Myocyte (in vitro differentiated cells): ENCODE data around the gene EEA1. TPM values are rescaled to one million over a fixed set of nuclear protein-coding genes. Genes with fewer than 3 reads are reported as not detected.
A peak's percentile ranks its signal among the peaks of the same experiment; 100 is the strongest.
"Not testable (repeated sequence)": the region's sequence is repeated elsewhere in the genome, so short reads cannot be mapped to it uniquely, and the experiment has no call there.

Experiments used
- DNase-seq: peaks from one replicate; pipeline ENCODE4 v3.0.0-alpha.2; 2012; ENCODE audit warnings: low read depth
- polyA plus RNA-seq: library from polyadenylated mRNA; unstranded; fragments of >200 nt; gene quantifications from one replicate; pipeline ENCODE4 v1.2.1, GENCODE V29; 2012; ENCODE audit warnings: missing spikeins
- total RNA-seq: library from RNA; depleted of rRNA; stranded (reverse); fragments of >200 nt; gene quantifications from 2 replicates; pipeline ENCODE4 v1.2.3, GENCODE V29; 2014

EEA1 gene
- 24.9 and 25.5 TPM in 2 replicates for total RNA-seq
- 5.2 TPM for polyA plus RNA-seq

DNA sequence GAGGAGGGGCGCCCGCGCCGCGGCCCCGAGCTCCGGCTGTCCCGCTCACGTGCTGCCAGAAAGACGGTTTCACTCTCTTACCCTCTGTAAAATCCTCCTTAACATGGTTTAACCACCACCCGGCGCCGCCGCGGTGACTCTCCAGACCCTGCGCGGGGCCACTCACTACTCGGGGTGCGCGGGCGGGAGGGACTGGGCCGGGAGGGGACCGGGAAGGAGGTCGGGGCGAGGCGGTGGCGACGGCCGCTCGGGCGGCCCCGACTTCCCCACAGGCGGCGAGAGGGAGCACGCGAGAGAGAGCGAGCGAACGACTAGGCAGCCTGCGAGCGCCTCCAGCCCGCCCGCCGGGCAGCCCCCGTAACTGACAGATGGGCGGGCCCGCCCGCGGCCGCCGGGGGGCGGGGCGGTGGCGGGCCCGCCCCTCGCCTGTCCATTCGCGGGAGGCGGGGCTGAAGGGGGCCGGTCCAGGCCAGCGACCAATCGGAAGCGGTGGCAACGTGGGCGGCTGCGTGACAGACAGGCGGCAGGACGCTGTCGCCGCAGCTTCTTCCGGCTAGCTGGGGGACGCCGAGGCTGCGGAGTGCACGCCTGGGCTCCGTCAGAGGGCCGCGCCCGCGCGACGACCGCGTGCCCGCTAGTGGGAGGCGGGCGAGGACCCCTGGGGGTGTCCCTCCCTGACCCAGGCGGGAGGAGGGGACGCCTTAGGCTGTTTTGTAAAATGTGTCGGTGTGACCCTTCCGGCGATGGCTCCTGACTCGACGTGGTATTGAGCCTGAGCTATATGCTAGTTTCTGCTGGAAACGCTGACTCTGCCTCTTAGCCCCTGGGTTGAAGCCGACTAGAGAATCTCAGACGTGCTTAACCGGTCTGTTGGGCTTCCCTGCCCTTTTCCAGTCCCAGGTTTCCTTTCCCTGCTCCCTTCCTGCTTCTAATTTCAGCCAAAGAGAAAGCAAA is at the start of gene EEA1:
Gene EEA1, minus strand, starts transcription at position 334 of the 954 bp plus-strand sequence. Its CDS starts 229 bp downstream, at position 105.
- DNase-seq: peak; percentile 97

DNA sequence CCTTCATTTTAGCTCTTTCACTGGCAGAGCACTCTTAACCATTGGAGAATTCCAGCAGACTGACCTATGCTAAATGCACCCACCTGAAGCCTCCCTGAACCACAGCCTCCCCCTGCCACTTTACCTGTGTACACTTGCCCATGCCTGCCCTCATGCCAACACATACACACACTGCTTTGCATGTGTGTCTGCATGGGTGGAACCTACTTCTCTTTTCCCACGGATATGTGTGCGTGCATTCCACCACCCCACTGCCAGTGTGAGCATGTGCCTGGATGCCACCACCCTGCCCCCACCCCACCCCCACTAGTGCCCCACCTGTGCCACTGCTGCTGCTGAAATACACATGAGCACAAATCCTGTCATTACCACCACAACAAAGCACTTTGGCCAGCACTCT is 49.5 kb upstream of the EEA1 start:
- DNase-seq: no peak

DNA sequence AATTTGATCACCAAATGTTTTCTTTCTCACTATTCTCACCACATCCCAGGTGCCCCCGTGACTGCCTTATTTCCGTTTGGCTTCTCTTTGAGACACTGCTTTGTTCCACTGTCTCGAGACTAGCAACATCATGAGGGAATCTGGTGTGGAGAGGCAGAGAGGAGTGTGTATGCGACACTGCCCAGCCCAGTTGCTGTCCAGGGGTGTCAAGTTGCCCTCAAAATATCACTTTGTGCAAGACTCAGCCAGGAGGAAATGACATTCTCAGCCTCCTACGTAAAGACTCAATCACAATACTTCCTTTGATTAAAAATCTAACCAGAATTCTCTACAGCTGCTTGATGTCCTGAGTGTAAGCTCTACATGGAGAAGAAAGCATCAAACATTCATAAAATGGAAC is 48.2 kb upstream of the EEA1 start:
- DNase-seq: peak; percentile 33

DNA sequence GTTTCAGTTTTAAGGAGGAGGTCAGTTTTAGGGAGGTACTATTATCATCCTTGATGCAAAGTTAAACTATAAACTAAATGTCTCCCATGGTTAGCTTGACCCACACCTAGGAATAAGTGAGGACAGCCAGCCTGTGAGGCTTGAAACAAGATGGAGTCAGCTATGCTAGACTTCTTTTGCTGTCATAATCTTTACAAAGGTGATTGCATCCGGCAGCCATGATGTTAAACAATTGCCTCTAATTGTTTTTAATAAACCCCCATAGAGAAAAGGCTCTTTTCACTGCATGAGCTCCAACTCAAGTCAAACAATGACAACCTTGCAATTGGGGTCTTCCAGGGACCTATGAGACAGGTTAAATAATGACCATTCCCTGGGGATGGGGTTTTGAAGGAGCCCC is 45.7 kb upstream of the EEA1 start:
- DNase-seq: no peak

DNA sequence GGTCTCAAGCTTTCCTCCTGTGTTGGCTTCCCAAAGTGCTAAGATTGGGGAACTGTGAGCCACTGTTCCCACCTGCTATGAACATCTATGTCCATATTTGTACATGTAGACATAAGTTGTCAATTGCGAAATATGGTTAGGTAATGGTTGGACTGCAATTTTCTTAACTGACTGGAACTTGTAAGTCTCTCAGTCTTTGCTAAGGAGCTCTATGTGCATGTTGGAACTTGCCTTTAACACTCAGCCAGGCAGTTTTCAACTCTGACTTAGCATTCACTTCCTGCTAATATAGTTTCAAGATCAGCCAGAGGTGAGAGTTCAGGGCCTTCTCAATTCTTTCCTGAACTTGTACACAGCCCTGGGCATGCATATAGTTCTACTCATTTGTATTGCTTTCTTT is 44.5 kb upstream of the EEA1 start:
- DNase-seq: no peak

DNA sequence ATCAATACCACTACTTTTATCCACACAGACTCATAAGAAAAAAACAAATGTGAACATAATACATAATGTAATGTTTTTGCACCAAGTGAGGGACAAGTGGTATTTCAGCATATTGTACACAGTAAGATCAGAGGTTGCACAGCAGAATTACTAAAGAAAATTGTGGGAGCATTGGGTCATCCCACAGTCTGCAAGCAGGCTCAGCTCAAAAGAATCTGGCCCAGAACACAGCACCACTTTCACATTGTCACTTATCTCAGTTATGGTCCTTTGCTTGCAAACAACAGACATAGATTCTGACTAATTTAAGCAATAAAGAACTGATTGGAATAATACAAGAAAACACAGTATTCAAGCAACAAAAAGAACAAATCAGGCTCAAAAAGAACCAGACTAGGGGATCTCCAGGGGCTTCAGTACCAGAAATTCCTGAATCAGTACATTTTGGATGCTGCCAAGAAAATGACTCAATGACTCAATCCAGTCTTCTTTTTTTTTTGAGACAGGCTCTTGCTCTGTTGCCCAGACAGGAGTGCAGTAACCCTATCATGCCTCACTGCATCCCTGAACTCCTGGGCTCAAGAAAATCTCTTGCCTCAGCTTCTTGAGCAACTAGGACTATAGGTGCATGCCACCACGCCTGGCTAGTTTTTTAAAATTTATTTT is 42.9 kb upstream of the EEA1 start:
- DNase-seq: peak; percentile 13

DNA sequence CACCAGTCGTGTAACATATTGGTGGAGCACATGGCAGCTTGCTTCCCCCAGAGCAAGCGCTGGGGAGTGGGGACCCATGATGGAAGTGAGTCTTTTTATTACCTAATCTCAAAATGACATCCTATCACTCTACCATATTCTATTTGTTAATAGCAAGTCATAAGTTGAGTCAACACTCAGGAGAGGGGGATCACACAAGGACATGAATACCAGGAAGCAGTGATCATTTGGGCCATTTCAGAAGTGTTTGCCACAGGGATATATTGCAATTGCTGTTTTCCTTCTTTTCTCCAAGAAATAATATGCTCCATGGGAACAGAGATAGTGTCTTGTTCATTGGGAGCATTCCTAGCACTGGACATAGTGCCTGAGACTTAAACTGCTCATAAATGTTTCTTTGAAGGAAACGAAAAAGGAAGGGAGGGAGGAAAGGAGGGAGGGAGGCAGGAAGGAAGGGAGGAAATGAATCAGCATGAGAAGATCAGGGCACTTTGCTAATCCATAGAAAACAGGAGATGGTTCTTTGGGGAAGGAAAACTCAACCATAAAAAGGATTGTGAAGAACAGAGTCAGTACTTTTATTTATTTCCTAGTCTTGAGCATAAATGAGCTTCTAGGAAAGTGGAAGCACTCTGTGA is 39.2 kb upstream of the EEA1 start:
- DNase-seq: no peak

DNA sequence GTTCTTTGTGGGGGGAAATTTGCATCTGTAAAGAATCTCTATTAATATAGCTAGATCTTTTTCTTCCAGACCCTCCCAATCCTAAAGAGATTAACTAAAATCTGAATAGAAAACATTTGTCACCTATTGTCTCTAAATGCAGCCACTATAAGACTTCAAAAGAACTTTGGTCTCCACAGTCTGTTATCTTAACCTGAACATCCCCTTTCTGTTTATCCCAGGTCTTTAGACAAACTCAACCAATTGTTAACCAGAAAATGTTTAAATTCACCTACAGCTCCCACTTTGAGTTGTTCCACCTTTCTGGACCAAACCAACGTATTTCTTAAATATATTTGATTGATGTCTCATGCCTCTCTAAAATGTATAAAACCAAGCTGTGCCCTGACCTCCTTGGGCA is 35.3 kb upstream of the EEA1 start:
- DNase-seq: not testable (repeated sequence)

DNA sequence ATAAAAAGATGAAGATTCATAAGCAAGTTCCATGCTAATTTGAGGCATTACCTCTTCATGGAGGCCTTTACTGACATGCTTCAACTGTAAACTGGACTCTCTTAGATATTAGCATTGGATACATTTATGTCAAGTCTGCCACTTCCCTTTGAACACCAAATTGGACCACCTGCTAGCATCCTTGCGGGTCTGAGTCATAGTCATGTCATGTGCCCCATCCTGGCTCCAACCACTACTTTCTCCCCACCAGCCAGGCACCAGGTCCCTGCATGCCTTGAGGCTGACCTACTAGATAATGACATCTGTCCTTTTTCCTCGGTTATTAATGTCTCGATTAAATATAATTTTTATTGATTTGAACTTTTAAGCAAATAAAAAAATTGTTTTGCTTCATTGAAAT is 32.9 kb upstream of the EEA1 start:
- peak; percentile 67 for DNase-seq

DNA sequence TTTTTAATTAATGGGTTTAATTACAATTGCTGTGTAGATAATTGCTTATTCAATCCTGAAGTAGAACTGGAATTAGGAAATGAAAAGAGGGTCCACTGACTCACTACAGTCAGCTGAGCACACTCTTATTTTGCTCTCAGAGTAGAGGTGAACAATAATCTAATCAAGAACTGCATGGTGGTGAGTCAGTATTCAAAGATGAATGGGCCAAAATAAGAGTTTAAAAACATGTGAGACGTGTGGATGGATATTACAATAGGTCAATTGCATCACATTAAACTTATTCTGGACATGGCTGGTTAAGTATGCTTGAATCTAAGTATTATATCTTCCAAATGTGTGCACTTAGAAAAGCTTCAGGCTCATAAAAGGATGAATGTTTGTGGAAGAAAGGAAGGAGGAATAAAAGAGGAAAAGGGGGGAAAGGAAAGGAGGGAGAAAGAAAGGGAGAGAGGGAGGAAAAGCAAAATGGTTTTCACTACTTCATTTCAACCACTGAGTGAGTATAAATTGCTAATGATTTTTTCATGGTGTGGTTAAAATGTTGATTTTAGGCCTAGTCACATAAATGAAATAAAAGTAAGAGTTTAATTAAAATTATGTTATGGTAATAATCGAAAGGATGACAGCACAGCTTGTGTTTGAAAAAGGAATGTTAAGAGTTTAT is 27.0 kb upstream of the EEA1 start:
- no peak for DNase-seq

DNA sequence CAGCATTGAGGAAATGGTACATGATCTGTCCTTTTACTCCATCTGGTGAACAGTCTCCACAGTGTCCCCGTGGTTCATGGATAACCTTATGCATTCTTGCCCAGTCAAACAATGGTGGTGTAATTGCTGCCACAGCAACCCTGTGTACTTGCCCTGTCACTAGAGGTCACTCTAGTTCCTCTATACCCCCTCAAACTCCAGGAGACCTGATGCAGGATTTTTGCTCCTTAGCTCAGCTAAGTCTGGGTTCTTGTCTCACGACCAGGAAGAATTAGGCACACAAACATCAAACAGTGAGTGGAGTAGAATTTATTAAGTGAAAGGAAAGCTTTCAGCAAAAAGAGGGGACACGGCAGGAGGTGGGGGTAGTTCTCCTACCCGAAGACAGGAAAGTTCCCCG is 24.7 kb upstream of the EEA1 start:
- DNase-seq: no peak

DNA sequence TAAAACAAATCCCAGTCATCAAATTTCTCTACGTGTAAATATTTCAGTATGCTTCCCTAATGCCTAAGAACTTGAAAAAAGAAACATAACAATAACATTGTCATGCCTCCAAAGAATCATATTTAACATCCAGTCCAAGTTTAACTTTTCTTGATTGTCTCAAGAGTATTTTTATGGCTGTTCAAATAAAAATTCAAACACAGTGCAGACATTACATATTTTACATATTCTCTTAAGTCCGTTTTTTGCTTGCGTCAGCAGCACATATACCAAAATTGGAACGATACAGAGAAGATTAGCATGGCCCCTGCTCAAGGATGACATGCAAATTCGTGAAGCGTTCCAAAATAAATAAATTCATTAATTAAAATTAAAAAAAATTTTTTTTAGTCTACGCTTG is 23.3 kb upstream of the EEA1 start:
- DNase-seq: no peak

DNA sequence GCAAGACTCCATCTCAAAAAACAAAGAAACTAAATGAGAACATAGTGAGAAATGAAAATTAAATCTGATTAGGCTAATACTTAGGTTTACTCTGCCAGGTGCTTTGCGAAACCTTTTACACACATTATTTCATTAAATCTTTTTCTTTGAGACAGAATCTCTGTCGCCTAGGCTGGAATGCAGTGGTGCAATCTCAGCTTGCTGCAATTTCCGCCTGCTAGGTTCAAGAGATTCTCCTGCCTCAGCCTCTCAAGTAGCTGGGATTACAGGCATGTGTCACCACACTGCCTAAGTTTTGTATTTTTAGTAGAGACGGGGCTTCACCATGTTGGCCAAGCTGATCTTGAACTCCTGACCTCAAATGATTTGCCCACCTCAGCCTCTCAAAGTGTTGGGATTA is 21.9 kb upstream of the EEA1 start:
- DNase-seq: no peak

DNA sequence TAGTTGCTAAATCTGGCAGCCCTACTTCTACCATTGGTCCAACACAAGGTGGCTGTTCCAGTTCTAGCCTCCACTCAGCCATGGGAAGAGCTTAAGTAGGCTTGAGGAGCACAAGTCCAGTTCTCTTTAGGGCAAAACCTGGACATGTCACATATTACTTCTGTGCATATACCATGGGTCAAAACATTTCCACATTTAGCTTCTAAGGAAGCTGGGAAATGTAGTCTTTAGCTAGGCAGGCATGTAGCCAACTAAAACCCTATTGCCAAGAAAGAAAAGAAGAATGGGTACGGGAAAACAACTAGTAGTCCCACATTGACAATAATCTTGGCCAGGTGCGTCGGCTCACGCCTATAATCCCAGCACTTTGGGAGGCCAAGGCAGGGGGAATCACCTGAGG is 20.9 kb upstream of the EEA1 start:
- DNase-seq: no peak

DNA sequence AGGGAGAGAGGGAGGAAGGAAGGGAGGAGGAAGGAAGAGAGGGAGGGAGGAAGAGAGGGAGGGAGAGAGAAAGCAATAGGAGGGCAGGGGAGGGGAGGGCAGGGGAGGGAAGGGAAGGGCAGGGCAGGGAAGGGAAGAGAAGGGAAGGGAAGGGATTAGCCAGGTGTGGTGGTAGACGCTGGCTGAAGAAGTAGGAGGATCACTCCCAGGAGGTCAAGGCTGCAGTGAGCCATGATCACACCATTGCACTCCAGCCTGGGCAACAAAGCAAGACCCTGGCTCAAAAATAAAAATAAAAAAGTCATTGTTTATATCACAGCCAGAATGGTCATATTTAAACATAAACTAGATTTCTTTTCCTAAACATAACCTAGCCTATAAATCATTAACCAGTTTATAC is 20.4 kb upstream of the EEA1 start:
- DNase-seq: no peak

DNA sequence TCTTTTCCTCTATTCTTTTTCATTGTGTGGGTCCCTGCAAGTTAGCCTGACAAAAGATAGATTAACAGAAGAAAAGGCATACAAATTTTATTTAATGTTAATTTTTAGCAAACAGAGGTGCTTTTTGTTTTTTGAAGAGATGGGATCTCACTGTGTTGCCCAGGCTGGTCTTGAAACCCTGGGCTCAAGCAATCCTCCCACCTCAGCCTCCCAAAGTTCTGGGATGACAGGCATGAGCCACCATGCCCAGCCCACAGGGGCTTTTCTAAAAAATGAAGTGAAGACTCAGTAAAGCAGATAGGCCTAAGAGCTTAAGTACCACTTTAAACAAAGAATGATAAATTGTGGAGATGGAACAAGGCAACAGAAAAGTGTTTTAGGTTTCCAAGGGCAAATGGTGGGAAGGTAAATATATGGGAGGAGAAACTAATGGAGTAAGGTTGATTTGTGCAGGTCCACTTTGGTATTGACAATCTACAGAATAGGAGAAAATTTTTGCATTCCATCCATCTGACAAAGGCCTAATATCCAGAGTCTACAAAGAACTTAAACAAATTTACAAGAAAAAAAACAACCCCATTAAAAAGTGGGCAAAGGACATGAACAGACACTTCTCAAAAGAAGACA is 18.6 kb upstream of the EEA1 start:
- DNase-seq: no peak

DNA sequence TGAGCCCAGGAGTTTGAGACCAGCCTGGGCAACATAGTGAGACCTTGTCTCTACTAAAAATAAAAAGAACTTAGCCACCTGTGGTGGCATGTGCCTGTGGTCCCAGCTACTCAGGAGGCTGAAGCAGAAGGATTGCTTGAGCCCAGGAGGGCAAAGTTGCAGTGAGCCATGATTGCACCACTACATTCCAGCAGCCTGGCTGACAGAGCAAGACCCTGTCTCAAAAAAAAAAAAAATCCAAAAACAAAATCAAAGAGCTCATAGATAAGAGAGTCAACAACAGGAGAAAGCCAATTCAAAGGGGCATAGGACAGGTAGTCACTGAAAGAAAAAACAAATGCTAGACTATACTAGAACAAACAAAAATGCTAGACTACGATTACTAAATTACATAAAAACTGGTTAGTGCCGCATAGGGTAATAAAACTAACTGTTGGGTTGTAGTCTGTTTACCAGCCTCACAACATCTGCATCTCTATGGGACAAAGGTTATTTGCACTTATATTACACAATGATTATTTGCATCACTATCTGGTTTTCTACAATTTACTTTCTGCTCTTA is 16.6 kb upstream of the EEA1 start:
- no peak for DNase-seq

DNA sequence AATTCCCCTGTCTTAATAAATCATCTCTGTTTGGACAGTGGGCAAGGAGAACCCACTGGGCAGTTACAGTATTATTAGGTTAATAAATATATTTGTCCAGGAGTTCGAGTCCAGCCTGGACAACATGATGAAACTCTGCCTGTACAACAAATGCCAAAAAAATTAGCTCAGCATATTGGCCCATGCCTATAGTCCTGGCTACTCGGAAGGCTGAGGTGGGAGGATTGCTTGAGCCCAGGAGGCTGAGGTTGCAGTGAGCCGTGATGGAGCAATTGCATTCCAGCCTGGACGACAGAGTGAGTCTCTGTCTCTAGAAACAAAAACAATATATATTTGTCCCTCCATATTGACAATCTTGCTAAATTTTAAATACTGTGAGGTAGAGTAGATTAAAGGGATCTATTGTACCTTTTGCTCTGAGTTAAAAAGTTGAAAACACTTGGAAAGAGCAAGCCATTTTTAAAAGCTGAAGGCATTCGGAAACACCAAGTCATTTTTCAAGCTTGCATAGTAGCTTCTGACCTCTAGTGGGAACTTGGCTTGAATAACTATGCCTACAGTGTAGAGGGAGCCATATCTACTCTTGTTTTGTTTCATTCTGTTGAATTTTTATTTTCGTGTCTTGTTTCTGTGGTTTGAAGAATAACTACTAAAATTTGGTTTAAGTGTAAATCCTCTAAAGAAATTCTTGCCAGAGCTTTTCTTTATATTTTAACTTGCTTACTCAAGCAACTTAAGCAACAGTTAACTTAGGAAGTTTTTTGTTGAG is 14.6 kb upstream of the EEA1 start:
- DNase-seq: peak; percentile 24

DNA sequence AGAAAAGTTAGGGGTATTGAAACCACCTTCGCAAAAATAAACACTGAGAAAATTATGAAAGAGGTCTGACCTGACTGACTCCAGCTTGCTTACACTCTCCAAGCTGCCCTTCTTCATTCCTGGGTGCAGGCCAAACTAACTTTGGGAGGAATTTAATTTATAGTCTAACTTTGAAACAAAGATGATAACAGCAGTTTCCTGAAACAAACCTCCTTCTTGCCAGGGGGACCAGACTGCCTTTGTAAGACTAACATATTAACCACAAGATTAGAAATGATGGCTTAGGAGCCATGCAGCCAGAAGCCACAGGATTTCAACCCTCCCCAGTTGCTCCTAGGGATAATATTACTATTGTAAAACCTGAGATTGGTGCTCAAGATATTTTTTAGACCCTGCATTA is 13.8 kb upstream of the EEA1 start:
- DNase-seq: peak; percentile 64

DNA sequence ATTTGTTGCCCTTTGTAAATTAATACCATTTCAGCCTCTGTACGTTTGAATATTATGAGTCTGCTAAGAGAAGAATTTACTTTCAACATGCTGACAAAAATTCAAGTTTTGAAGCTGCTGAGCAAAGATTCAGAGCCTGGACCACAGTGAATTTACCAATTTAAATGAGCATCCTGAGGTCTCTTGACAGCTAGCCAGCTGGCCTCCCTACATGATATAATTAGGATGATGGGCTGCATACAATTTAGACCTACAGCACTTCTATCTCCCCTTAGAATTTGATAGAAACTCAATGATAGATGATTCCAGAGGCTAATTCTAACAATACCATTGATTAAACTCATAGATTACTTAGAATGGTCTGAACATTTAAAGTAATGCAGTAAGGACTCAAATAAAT is 10.0 kb upstream of the EEA1 start:
- DNase-seq: no peak
